ENCODE measurements around the gene PRKCE. TPM values are rescaled to one million over a fixed set of nuclear protein-coding genes. Genes with fewer than 3 reads are reported as not detected.

Gene PRKCE
- total and polyA plus RNA-seq, 2 experiments from 2014 or later, result 0.94 to 1.2 TPM

GRCh38 chr2:45745231-45745630 is 93.8 kb downstream of the PRKCE start:
- H3K9me3 Mint-ChIP-seq, result peaks cover 13% of the 10 kb centered on the region
- Histone ChIP-seq H3K36me3 (ENCODE audit: insufficient read depth) (no peaks in the 10 kb centered on the region), H3K4me3 (no peak overlapping the region), H3K4me1 (ENCODE audit: insufficient read depth) (no peaks in the 10 kb centered on the region), H3K4me2 (no peak overlapping the region), H3K79me2 (replicated peaks; ENCODE audit: insufficient read depth) (no peaks in the 10 kb centered on the region), H3K9me2 (ENCODE audit: insufficient read depth) (no peaks in the 10 kb centered on the region), H3K27ac (ENCODE audit: low read depth) (no peak overlapping the region), H2AFZ (no peak overlapping the region; the same call in 1 of the 2 replicates), H3F3A (replicated peaks; ENCODE audit: low read depth) (no peaks in the 10 kb centered on the region), H4K20me1 (replicated peaks; ENCODE audit: insufficient read depth) (no peaks in the 10 kb centered on the region), H3K27me3 (ENCODE audit: insufficient read depth) (no peaks in the 10 kb centered on the region)
- H3K36me3 Mint-ChIP-seq (ENCODE audit: low read depth), result peaks cover 3% of the 10 kb centered on the region; the same call in 2 of the 3 replicates
- peaks cover 8% of the 10 kb centered on the region for H3K27me3 Mint-ChIP-seq (ENCODE audit: insufficient read depth, low read depth, poor library complexity)
- ATAC-seq (no peak), DNase-seq (ENCODE audit: low spot score) (no peak)
- H3K27ac Mint-ChIP-seq, result no peak overlapping the region
- no peak for TF ChIP-seq NANOG (IDR thresholded peaks at IDR 0.05; ENCODE audit: borderline replicate concordance)
- no peak for TF ChIP-seq REST (IDR thresholded peaks at IDR 0.05; ENCODE audit: unreplicated experiment)
- TF ChIP-seq STAT1 (IDR thresholded peaks at IDR 0.05; ENCODE audit: unreplicated experiment), result no peak
- TF ChIP-seq ZNF331 (CRISPR knock-in tag; IDR thresholded peaks at IDR 0.05; ENCODE audit: low read depth), result no peak
- TF ChIP-seq, protein P1, sequence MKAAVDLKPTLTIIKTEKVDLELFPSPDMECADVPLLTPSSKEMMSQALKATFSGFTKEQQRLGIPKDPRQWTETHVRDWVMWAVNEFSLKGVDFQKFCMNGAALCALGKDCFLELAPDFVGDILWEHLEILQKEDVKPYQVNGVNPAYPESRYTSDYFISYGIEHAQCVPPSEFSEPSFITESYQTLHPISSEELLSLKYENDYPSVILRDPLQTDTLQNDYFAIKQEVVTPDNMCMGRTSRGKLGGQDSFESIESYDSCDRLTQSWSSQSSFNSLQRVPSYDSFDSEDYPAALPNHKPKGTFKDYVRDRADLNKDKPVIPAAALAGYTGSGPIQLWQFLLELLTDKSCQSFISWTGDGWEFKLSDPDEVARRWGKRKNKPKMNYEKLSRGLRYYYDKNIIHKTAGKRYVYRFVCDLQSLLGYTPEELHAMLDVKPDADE (IDR thresholded peaks at IDR 0.05), result no peak
- no peak for TF ChIP-seq ZNF114 (CRISPR knock-in tag; IDR thresholded peaks at IDR 0.05)
- no peak for TF ChIP-seq JUNB (IDR thresholded peaks at IDR 0.05; ENCODE audit: unreplicated experiment)
- no peak for TF ChIP-seq POLR2AphosphoS5 (IDR thresholded peaks at IDR 0.05; ENCODE audit: low read depth)
- no peak for TF ChIP-seq EZH2phosphoT487 (IDR thresholded peaks at IDR 0.05; ENCODE audit: unreplicated experiment)
- TF ChIP-seq, protein P2, sequence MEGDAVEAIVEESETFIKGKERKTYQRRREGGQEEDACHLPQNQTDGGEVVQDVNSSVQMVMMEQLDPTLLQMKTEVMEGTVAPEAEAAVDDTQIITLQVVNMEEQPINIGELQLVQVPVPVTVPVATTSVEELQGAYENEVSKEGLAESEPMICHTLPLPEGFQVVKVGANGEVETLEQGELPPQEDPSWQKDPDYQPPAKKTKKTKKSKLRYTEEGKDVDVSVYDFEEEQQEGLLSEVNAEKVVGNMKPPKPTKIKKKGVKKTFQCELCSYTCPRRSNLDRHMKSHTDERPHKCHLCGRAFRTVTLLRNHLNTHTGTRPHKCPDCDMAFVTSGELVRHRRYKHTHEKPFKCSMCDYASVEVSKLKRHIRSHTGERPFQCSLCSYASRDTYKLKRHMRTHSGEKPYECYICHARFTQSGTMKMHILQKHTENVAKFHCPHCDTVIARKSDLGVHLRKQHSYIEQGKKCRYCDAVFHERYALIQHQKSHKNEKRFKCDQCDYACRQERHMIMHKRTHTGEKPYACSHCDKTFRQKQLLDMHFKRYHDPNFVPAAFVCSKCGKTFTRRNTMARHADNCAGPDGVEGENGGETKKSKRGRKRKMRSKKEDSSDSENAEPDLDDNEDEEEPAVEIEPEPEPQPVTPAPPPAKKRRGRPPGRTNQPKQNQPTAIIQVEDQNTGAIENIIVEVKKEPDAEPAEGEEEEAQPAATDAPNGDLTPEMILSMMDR (conservative IDR thresholded peaks at IDR 0.05; ENCODE audit: low read depth in 2 of 2), result no peak
- H3K4me1 Mint-ChIP-seq, result peaks cover 13% of the 10 kb centered on the region; the same call in 2 of the 3 replicates
- no peak overlapping the region for H3K4me3 Mint-ChIP-seq
